Neutrophil (primary cell): ENCODE results near the gene C9orf50.

Experiments used
- H3K27ac ChIP-seq: fragments of 200-600 bp; sonication (generic); 2 replicates; pipeline ENCODE4 v1.5.1; 2016; ENCODE audit warnings: mild to moderate bottlenecking, moderate library complexity
- H3K27me3 ChIP-seq: fragments of 200-600 bp; sonication (generic); 2 replicates; pipeline ENCODE4 v1.6.0; 2016; ENCODE audit warnings: mild to moderate bottlenecking
- H3K36me3 ChIP-seq: fragments of 200-600 bp; sonication (generic); 2 replicates; pipeline ENCODE4 v1.5.1; 2017
- H3K4me1 ChIP-seq, 2 experiments: fragments of 200-600 bp in 1 of 2; sonication (generic) in 1 of 2; 1 replicate in 1 of 2; 2 replicates in 1 of 2; pipeline versions ENCODE4 v1.5.1 to v1.6.1; 2013 to 2016; ENCODE audit warnings: low read depth in 1 of 2, low read length in 1 of 2, mild to moderate bottlenecking in 1 of 2, moderate library complexity in 1 of 2; ENCODE audit not compliant: control insufficient read depth in 1 of 2, insufficient read depth in 1 of 2
- H3K4me3 ChIP-seq, 2 experiments: fragments of 200-600 bp in 1 of 2; sonication (generic) in 1 of 2; 1 replicate in 1 of 2; 2 replicates in 1 of 2; pipeline ENCODE4 v1.5.1; 2013 to 2016; ENCODE audit warnings: low read depth in 1 of 2, low read length in 1 of 2, mild to moderate bottlenecking in 1 of 2, moderate library complexity in 1 of 2
- H3K9me3 ChIP-seq: fragments of 200-600 bp; sonication (generic); 2 replicates; pipeline ENCODE4 v1.5.1; 2016
- TF ChIP-seq, protein P1 (sequence below): fragments of 200-600 bp; sonication (generic); IDR thresholded peaks from 2 replicates; pipeline ENCODE4 v1.5.1; 2016; ENCODE audit warnings: antibody characterized with exemption

The C9orf50 gene

GRCh38 chr9:129641750-129642585 is 21.1 kb upstream of the C9orf50 start, which contains the start of gene ASB6:
TSS of gene ASB6 (minus strand) at chr9:129642151. CDS start at chr9:129641999, 152 bp downstream.
- Histone ChIP-seq H3K9me3 (no peaks in the 10 kb centered on the region), H3K4me1 (peaks cover 22 to 26% of the 10 kb centered on the region in 2 experiments), H3K36me3 (peaks cover 26% of the 10 kb centered on the region), H3K27ac (peak within 1 kb of the TSS; percentile 86), H3K27me3 (no peaks in the 10 kb centered on the region), H3K4me3 (peak within 1 kb of the TSS; percentile 76 to 83)
- TF ChIP-seq, protein P1, sequence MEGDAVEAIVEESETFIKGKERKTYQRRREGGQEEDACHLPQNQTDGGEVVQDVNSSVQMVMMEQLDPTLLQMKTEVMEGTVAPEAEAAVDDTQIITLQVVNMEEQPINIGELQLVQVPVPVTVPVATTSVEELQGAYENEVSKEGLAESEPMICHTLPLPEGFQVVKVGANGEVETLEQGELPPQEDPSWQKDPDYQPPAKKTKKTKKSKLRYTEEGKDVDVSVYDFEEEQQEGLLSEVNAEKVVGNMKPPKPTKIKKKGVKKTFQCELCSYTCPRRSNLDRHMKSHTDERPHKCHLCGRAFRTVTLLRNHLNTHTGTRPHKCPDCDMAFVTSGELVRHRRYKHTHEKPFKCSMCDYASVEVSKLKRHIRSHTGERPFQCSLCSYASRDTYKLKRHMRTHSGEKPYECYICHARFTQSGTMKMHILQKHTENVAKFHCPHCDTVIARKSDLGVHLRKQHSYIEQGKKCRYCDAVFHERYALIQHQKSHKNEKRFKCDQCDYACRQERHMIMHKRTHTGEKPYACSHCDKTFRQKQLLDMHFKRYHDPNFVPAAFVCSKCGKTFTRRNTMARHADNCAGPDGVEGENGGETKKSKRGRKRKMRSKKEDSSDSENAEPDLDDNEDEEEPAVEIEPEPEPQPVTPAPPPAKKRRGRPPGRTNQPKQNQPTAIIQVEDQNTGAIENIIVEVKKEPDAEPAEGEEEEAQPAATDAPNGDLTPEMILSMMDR = peak; percentile 100

- H3K36me3 ChIP-seq = peaks cover 34% of the 10 kb centered on the region
Observed at GRCh38 chr9:129640871-129641749, 20.2 kb upstream of the C9orf50 start.

GRCh38 chr9:129640086-129640870 is 19.4 kb upstream of the C9orf50 start:
- no peak overlapping the region for H3K27ac ChIP-seq
- H3K4me3 ChIP-seq = peak overlapping the region in 1 of 2 experiments; percentile 76
- no peaks in the 10 kb centered on the region for H3K27me3 ChIP-seq
- H3K9me3 ChIP-seq = no peaks in the 10 kb centered on the region
- TF ChIP-seq, protein P1 = no peak
- peaks cover 43% of the 10 kb centered on the region for H3K36me3 ChIP-seq
- peaks cover 22 to 26% of the 10 kb centered on the region in 2 experiments for H3K4me1 ChIP-seq

More at GRCh38 chr9:129640871-129641749, 20.2 kb upstream of the C9orf50 start:
- H3K27ac ChIP-seq = peak overlapping the region; percentile 86
- TF ChIP-seq, protein P1 = no peak
- H3K4me1 ChIP-seq = peaks cover 22 to 26% of the 10 kb centered on the region in 2 experiments
- H3K27me3 ChIP-seq = no peaks in the 10 kb centered on the region
- no peaks in the 10 kb centered on the region for H3K9me3 ChIP-seq
- H3K4me3 ChIP-seq = peak overlapping the region; percentile 76 to 83

GRCh38 chr9:129639756-129640085 is 18.8 kb upstream of the C9orf50 start:
- H3K27me3 ChIP-seq = no peaks in the 10 kb centered on the region
- peaks cover 22 to 26% of the 10 kb centered on the region in 2 experiments for H3K4me1 ChIP-seq
- H3K36me3 ChIP-seq = peaks cover 48% of the 10 kb centered on the region
- TF ChIP-seq, protein P1 = no peak
- no peak overlapping the region for H3K4me3 ChIP-seq
- no peak overlapping the region for H3K27ac ChIP-seq
- no peaks in the 10 kb centered on the region for H3K9me3 ChIP-seq

GRCh38 chr9:129639034-129639630 is 18.2 kb upstream of the C9orf50 start:
- H3K27ac ChIP-seq = no peak overlapping the region

More at GRCh38 chr9:129639034-129639630, 18.2 kb upstream of the C9orf50 start:
- H3K36me3 ChIP-seq = peaks cover 54% of the 10 kb centered on the region
- TF ChIP-seq, protein P1 = no peak
- no peaks in the 10 kb centered on the region for H3K9me3 ChIP-seq
- H3K4me1 ChIP-seq = peaks cover 22 to 26% of the 10 kb centered on the region in 2 experiments
- H3K4me3 ChIP-seq = no peak overlapping the region
- H3K27me3 ChIP-seq = no peaks in the 10 kb centered on the region
